Activated T-helper 9 cell treated with anti-CD3 and anti-CD28 coated beads, Interleukin-2, amount 50 U/mL, for 16 hours (primary cell): ENCODE results near the gene TNS4.

Source experiments
- DNase-seq: peaks from one replicate; pipeline ENCODE4 v3.0.0-alpha.2; 2020; ENCODE audit warnings: low read depth

TNS4 gene

GRCh38 chr17:40536295-40537171 is 35.1 kb upstream of the TNS4 start:
- DNase-seq, result no peak

GRCh38 chr17:40535924-40536294 is 34.5 kb upstream of the TNS4 start:
- no peak for DNase-seq

GRCh38 chr17:40535438-40535837 is 34.0 kb upstream of the TNS4 start:
- no peak for DNase-seq

- no peak for DNase-seq
Observed at GRCh38 chr17:40534371-40535189, 33.2 kb upstream of the TNS4 start.

- no peak for DNase-seq
Observed at GRCh38 chr17:40533896-40534295, 32.5 kb upstream of the TNS4 start.

GRCh38 chr17:40532520-40533253 is 31.3 kb upstream of the TNS4 start:
- no peak for DNase-seq

- DNase-seq, result peak; percentile 53
Observed at GRCh38 chr17:40531051-40531991, 29.9 kb upstream of the TNS4 start.

GRCh38 chr17:40530531-40530994 is 29.1 kb upstream of the TNS4 start:
- DNase-seq, result no peak

- no peak for DNase-seq
Observed at GRCh38 chr17:40529991-40530390, 28.6 kb upstream of the TNS4 start.

GRCh38 chr17:40528692-40529417 is 27.4 kb upstream of the TNS4 start:
- DNase-seq, result no peak

GRCh38 chr17:40526668-40527067 is 25.2 kb upstream of the TNS4 start:
- DNase-seq, result no peak

- no peak for DNase-seq
Observed at GRCh38 chr17:40525294-40525693, 23.9 kb upstream of the TNS4 start.

GRCh38 chr17:40524243-40524965 is 23.0 kb upstream of the TNS4 start:
- DNase-seq, result no peak

- DNase-seq, result no peak
Observed at GRCh38 chr17:40522961-40523310, 21.5 kb upstream of the TNS4 start.

- DNase-seq, result no peak
Observed at GRCh38 chr17:40522250-40522960, 21.0 kb upstream of the TNS4 start.

GRCh38 chr17:40520991-40521453 is 19.6 kb upstream of the TNS4 start:
- no peak for DNase-seq

- no peak for DNase-seq
Observed at GRCh38 chr17:40519089-40519775, 17.8 kb upstream of the TNS4 start.

GRCh38 chr17:40518401-40519088 is 17.1 kb upstream of the TNS4 start:
- no peak for DNase-seq
